Activated CD4-positive, CD25-positive, alpha-beta regulatory T cell treated with anti-CD3 and anti-CD28 coated beads, Interleukin-2, amount 50 U/mL, for 24 hours (primary cell): Measurements from ENCODE around the gene MPDZ.

Experiments
- ATAC-seq, 2 donors: fragments of 150-1000 bp; cut with Tn5 transposase; one replicate each; pipeline ENCODE4 v1.10.0; 2021; ENCODE audit warnings: mild to moderate bottlenecking in 1 of 2, moderate library complexity in 1 of 2

The MPDZ gene

DNA sequence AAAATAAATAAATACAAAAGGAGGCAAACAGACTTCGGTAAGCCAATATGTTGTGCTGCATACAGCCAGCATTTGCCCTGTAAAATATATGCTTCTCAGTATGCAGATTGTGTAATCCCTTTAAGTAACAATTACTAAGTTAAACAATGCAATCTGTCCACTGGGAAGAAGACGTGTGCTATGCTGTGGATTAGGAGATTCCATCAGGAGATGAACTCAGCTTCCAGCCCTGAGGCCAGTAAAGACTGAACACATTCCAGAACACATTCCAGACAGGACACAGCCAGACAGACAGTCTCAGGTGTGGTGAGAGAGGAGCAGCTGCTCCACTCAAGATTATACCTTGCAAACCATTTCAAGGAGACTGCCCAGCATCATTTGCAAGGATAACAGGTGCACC is 97.8 kb downstream of the MPDZ start:
- no peak for ATAC-seq

DNA sequence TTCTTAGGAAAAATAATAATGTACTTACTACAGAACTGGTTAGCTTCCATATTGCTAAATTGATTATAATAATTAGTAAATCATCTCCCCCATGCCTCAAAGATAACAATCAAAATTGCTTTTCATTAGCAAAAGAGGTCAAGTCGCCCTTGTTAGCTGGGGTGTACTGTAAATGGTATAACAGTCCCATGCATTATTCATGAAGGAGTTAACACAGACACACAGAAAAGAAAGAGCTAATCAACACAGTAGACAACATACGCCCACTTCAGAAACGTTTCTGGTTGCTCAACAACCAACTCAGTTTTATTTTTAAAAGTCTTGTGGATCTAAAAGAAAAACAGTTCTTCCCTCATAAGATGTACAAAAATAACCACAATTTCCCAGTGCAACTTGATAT is 100.2 kb downstream of the MPDZ start:
- ATAC-seq, result no peak

DNA sequence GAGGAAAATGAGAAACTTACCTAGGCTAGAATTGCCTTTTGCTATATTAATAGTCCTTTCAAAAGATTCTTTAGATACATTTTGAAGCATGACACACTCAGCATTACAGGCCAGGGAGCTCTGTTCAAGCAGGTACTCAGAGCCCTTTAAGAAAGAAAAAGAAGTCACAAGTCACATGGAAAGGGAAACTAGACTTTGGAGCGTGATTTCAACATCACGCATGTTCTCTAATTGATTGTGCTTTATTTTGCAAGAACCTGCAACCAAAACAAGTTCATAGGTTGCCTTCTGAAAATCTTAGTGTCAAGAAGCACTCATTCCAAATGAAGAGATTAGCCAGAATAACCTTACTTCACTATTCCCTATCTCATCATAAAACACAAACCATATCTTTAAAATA is 103.8 kb downstream of the MPDZ start:
- no peak for ATAC-seq

DNA sequence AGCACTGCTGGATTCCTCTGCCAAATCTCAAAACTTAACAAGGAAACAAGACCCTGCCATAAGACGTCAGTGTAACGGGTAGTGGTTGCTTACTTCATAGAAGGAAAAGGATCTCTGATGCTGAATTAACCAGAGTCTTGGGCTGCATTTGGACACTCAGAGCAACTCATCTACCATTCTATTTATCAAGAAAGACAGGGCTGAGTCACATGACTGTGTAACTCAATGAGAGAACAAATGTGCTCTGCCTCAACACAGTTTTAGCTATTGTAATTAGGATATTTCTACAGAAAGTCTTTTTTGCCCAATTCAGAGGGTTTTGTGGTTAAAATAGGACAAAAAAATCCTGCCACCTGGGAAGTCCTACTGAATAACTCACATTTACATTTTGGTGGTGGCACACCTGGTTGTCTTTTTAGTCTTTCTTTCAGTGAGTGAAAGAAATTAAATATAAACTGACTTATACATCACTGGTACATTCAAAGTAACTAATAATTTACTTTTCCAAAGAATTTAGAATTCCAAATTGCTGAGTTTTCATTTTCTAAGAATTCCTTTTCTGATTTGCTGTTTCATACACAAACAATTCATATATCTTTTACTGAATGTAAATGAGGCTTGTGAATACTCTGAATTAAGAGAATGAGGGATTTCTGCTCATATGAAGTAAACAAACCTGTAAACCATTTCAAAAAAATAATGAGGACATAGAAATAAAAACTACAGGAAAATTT is 104.4 kb downstream of the MPDZ start:
- ATAC-seq, result no peak

DNA sequence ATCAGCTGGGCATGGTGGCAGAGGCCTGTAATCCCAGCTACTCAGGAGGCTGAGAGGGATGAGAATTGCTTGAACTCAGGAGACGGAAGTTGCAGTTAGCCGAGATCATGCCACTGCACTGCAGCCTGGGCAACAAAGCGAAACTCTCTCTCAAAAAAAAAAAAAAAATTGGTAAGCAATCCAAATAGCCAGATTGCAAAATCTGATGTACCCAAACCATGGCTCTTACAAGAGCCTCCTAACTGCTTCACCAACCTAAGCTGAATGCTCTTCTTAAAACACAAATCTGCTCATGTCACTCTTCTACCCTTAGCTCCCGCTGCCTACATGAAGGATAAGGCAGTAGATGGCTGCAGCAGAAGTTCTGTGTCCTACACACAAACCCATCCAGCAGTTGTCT is 105.9 kb downstream of the MPDZ start:
- no peak for ATAC-seq

DNA sequence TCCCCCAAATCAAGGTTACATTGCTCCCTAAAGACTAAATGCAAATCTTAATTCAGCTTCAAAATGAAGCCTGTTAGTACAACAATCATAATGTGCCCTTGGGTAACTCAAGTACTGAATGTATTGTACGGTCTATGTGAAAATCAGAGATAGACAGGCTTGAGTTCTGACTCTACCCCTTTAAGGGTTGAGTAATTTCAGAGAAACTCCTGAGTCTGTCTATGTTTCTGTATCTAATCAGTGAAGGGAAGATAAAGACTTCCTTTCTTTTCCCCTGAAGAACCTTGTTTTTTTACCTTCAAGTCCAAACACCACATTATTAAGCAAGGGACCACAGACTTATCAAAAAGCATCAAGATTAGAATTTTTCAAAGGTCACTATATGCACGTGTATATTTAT is 108.2 kb downstream of the MPDZ start:
- ATAC-seq, result no peak

DNA sequence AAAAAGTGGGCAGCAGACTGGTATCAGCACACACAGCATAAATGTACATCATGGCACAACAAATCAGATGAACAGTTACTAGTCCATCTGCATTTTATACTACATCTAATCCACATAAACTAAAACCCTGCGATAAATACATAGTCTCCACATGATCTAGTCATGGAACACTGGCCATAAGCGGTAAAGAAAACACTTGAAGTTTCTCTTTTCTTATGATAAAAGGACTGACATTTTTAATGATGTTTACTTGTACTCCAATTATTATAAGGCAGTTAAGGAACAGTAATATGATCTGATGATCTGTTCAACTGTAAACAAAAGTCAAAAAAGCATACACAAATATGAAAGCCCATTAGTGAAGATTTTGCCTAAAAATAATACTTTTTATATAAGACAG is 112.5 kb downstream of the MPDZ start:
- no peak for ATAC-seq

DNA sequence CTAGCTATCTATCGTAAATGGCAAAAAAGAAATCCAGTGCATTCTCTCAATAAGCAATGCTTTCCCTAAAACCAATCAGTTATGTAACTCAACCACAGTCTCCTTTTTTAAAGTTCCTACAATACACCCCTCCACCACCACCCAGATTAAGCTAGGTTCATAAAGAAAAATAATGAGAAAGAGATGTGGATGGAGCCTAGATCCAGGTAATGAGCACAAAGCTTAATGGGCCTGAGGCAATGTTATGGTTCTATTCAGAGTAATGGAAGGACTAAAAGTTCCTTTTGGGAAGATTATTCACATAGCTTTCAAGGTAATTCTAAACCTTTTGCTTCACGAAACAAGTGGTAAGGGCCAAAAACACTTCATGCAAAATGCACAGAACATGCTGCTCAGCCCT is 113.5 kb downstream of the MPDZ start:
- no peak for ATAC-seq

DNA sequence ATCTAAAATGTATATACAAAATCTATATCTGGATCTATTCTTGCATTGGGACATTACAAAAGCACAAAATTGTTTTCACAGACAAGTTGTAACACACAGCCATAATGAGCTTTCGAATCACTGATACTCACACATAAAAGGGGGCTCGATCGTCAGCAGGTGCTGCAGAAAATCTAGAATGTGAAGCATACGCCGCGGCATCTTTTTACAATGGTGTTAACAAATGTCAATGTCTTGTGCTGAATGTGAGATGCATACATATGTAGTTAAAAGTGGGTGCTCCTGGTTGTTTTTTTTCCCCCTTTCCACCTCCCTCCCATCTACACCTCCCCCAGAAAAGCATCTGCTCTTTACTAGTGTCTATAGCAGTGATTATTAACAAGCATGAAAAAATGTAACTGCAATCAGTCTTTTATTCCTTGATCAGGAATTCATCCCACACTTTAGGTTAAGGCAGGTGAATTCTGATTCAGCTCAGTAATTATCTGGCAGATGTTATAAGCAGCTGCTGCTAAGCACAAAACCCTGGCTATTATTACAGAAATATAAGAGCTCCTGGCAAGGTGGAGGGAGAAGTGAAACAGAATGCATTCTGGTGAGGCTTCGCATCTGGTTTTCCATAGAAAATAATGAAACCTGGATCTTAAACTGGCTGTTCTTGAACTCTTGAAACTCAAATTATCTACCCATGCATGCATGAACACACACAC is 114.1 kb downstream of the MPDZ start:
- no peak for ATAC-seq

DNA sequence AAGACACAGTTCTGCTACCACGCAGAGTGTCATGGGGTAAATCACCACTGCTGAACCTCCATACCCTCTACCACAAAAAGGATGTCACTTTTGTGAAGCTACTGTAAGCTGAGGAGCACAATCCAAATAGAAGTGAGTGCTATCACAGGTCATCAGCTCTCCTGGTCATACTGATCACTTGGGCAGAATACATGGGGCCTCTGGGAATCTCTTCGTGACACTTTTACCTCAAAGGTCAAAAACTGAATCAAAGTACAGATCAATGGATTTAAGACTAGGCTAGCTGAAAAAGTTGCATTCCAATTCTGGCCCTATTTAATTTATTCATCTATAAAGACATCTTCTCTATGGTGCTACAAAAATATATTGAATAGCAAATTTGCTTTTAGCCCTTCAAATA is 115.5 kb downstream of the MPDZ start:
- ATAC-seq, result no peak

DNA sequence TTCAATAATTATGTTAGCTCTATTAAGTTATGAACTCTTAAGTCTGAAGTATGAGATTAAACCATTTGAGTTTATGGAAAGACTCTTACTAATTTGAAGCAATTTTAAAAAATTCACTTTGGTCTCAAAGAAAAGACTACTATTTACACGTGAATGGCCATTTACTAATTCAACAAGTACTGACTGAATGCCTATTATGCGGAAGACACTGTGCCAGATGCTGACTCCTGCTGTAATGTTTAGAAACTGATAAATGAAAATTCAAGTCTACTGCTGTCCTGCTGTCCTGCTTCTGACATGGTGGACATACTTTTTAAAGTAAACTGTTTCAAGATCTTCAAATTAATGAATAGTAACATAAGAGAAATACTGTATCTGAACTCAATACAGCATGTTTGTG is 116.2 kb downstream of the MPDZ start:
- ATAC-seq, result no peak

DNA sequence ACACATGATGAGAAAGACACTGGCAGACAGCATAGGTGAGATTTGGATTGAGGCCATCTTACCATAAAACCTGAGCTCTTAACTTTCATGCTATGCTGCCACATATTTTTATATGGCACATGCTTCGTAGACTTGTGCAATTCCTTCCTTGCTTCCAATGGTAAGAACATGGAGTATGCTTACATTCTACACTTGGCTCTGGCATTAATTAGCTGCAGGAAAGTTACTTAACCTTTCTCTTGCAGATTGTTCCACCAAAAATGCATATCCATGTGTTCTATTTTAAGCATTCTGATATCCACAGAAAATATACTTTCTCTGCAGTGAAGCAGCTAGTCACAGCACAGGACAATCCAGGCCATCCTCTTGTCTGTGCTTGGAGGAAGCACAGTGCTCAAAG is 119.4 kb downstream of the MPDZ start:
- ATAC-seq, result no peak

DNA sequence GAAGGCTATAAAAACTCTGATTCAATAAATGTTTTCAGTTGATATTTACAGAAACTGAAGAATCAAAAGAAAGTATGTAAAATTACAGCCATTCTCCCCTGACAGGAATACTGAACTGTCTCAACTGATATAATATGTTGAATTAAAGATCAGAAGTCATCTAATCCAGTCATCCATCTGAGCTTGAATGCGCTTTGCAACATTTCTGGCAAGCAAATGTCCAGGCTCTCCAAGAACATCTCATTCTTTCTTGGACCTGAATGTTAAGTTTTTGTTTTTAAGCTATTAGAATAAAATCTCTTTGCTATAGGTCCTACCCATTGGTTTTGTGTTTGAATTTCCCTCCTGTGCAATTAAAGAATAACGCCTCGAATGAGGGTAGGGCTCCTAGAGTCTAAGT is 120.5 kb downstream of the MPDZ start:
- no peak for ATAC-seq

DNA sequence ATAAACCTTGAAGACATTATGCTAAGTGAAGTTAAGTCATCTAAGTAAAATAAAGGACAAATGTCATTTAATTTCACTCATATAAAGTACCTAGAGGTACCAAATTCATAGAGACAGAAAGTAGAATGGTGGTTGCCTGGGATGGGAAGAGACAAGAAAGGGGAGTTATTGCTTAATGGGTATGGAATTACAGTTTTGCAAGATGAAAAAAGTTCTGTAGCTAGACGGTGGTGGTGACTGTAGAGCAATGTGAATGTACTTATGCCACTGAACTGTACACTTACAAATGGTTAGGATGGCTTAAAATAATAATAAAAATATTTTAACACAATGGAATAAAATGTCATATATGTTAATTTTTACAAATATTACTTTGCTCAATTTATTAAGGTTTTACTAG is 128.0 kb downstream of the MPDZ start:
- ATAC-seq, result no peak

DNA sequence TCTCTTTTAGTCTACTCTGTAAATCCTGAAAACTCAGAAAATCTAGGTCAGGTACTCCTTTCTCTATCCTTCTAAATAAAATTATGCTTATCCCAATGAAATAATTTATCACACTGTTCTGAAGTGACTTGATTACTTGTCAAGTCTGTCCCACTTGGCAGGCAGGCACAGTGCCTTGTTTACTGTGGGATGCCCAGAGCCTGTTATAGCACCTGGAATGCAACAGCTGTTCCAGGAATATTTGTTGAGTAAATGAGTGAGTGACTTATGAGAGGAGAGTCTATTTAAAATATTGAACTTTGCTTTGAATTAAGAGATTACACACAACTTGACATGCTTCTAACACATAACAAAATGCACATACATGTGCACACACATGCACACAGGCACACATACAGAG is 130.0 kb downstream of the MPDZ start:
- no peak for ATAC-seq

DNA sequence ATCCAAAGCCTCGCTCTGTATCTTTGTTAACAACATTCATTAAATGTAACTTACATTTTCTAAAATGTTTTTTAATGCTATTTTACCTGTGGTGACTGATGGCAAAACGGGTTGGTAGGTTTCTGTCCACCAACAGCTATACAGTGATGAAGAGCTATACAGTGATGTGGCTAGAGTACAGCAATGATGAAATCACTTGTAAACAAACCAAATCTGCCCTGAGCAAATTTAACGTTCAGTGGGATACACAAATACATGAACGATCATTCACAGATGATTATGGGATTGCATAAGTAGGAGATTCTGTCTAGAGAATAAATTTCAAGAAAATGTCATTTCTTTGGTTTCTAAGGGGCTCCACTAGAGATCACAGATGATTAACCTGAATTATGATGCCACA is 132.7 kb downstream of the MPDZ start:
- ATAC-seq, result no peak

DNA sequence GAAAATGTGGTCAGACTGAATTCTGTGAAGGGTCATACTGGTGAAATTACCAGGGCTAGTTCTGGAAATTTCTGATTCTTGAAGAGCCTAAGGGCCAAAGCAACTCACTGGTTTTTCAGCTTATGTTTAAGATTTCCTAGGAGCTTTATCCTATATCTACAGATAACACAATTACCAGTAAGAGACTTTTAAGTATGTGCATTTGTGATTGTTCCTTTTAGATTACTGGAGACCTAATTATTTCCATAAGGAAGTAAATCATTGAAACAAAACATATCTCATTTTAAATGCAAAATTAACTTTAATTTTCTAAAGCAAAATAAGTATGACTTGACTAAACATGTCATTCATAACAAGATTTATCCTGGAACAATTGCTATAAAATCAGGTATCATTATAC is 134.2 kb downstream of the MPDZ start:
- ATAC-seq, result no peak

DNA sequence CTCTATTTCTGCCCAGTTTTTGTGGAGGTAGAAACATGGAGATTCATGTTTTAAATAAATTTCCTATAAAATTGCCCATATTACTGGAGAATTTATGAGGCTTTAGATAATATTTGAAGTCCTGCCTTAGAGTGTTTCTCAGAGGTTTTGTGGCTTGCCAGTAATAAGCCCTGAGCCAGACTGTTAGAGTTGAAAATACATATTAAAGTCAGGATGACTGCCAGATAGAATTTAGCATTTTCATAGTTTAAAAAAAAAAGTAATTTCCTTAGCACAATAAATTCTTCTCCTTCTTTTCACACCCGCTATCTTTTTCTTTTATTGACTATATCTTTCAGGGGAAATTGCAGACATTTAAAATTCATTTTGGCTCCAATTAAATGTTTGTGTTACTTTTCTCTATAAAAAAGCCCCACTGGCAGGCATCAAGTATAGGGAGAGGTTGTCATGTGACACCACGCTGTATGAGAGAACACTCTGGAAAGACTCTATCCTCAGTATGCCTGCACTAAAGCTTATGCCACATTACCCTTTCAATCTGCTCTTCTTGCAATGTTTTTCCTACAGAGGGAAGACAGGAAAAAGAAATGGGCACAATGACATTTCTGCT is 135.2 kb downstream of the MPDZ start:
- ATAC-seq, result no peak

DNA sequence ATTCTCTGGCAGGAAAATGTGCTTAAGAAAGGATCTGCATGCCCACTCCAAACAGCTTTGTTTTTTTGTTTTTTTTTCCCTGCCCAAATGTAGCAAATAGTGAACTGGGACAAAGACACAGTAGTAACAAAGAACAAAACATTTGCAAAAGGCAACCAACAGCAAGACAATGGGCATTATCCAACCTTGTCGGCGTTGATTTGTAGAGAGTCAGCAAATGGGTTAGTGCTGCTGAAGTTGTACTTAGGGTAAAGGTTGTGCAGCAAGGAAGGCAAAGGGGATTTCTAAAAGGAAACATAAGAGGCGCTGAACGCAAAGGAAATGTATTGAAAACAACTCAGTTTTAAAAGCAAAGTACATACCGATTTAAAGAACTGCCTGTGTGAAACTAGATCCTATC is 136.2 kb downstream of the MPDZ start:
- no peak for ATAC-seq

DNA sequence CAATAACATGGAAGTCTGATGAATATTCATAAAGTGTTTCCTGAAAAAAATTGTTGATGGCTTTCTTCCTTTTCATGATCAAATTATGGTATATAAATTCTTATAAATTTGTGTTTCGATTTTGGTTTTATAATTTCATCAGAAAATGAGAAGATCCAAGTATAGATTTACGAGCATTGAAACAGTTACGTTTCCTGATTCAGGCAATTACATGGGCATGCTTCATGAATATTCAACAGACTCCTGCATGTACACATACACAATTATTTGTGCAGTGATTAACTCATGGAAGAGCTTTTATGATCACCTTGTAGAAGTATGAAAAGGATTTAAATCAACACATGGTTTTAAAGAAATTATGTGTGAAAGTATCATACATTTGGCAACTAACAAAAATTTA is 136.7 kb downstream of the MPDZ start:
- ATAC-seq, result no peak

DNA sequence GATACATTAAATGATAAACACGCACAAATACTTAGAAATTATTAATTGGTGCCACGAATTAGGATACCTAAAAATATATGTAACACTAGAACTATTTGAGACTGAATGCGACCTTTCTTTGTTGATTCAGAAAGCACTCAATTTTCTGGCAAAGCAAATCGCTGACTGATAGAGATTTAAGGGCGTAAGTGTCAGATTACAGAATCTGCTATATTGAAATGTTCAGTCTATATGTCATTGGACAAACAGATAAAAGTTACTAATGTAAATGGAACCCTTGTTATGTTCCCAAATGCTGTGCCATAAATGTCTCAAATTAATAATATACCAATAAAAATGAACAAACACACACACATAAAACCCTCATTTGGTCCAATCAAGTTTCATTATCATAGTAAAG is 137.9 kb downstream of the MPDZ start:
- ATAC-seq, result no peak

DNA sequence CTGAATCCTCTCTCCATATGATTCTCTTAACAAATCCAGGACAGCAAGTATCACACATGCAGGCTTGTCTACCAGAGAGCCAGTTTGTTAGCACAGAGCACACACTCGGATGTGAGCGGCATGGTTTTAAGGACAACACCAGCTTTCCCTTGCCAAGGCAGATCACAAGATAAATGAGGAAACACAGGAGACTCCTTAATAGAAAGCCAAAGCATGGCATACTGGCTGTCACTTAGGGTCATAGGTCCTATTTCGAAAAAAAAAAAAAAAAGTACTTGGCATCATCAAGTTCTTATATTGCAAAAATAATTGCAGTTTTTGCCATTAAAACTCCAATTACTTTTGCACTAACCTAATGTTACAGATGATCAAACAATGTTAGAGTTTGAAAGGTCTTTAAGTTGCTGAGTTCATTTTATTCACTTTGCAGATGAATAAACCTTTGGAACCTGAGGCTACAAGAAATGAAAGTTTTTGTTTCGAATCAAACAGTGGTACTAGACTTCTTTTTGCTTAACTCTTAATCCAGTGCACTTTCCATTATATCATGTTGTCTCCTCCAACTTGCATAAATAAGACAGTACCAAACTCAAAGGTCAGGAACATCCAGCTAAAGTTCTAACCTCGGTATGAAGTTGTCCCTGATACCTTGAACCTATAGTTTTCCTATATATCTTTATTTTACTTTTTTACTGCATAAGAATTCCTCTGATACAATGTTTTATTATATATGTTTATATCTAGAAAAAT is 138.5 kb downstream of the MPDZ start:
- no peak for ATAC-seq

DNA sequence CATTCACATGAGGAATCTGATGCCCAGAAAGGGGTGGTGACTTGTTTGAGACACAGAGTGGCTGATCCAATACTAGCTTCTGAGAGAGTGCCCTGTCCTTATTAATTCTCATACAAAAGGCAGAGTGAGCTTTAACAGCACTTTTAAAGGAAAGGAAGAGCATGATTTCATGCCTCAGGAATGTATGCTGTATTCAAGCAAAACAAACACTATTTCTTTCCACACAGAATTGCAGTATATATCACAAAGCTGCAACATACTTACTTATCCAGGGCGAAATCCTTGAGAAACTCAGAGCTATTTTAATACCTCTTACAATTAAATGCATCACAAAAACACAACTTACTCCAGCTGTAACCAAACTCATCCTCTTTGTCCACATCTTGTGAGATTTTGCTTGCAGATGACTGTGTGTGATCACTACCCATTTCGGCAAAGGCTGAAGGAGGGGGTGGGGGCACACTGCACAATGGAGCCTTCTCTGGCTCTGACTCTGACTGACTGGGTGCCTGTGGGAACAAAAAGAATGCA is 139.8 kb downstream of the MPDZ start:
- no peak for ATAC-seq
